ENCODE data around the gene TRAF3.

The TRAF3 gene

DNA sequence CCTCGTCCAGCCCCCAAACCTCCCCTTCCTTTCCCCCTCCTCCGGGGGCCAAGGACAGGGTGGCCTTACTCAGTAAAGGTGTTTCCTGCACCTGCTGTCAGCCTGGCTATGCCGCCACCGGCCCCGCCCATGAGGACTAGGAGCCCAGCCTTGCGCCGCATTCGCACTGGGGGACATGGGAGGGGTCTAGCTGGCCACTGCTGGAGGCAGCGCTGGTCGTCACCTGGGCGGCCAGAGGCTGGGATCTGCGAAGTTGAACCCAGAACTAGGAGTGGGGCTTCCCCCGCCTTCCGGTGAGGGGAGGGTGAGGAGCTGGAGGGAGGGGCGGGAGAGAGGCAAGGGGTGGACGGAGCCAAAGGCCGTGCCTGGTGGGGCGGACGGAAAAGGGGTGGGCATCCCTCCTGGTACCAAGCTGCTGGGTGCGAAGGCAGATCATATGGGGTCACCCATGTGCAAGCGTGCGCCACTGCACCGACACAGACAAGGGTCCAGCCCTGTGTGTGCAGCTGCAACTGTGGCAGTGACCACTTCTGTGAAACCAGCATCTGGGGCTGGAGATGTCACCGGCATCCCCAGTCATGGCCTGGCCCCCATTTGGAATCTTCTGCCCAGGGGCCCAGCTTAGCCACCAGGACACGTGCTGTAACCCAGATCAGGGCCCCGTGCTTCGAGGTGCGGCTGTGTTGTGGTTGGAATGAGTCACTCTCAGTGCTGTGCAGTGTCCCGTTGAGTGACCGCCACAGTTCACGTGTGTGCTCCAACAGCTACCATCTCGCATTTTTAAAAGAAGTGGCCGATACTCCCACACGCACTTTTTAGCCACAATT, 153.7 kb downstream of the TRAF3 start:
- TF ChIP-seq, protein P1, sequence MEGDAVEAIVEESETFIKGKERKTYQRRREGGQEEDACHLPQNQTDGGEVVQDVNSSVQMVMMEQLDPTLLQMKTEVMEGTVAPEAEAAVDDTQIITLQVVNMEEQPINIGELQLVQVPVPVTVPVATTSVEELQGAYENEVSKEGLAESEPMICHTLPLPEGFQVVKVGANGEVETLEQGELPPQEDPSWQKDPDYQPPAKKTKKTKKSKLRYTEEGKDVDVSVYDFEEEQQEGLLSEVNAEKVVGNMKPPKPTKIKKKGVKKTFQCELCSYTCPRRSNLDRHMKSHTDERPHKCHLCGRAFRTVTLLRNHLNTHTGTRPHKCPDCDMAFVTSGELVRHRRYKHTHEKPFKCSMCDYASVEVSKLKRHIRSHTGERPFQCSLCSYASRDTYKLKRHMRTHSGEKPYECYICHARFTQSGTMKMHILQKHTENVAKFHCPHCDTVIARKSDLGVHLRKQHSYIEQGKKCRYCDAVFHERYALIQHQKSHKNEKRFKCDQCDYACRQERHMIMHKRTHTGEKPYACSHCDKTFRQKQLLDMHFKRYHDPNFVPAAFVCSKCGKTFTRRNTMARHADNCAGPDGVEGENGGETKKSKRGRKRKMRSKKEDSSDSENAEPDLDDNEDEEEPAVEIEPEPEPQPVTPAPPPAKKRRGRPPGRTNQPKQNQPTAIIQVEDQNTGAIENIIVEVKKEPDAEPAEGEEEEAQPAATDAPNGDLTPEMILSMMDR (IDR thresholded peaks at IDR 0.05; ENCODE audit: low read depth, low read length): no peak
- DNase-seq (ENCODE audit: extremely low read depth, low read depth): no peak

DNA sequence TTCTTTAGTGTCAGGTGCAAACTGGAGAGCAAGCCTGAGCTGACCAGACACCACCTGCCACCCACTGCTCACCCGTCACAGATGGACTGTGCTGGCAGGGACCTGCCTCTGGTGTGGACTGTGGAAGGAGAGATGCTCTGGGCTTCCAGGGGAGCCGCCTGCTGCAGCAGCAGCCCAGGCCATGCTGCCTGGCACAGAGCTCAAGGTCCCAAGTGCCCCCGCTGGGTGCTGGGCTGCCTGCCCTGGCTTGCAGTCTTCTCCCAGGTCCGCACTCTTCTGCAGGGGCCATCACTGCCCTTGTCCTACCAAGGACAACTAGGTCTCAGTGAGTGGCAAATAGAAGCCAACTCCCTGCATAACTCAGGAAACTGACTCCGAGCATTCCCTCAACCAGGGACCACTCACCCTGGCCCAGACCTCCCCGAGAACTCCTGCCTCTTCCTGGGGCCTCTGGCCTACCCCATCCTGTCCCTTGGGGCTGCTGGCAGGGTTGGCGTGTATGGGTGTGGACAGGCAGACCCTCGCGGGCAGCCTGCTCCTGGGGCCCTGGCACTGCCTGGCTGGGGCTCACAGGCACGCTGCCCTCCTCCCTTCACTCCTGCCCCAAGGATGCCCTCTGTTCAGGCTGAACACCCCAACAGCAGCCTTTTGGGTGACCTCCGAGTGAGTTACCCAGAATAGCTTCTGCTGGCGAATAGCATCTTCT, 154.5 kb downstream of the TRAF3 start:
- DNase-seq (ENCODE audit: extremely low read depth, low read depth): no peak
- TF ChIP-seq, protein P1 (IDR thresholded peaks at IDR 0.05; ENCODE audit: low read depth, low read length): no peak

DNA sequence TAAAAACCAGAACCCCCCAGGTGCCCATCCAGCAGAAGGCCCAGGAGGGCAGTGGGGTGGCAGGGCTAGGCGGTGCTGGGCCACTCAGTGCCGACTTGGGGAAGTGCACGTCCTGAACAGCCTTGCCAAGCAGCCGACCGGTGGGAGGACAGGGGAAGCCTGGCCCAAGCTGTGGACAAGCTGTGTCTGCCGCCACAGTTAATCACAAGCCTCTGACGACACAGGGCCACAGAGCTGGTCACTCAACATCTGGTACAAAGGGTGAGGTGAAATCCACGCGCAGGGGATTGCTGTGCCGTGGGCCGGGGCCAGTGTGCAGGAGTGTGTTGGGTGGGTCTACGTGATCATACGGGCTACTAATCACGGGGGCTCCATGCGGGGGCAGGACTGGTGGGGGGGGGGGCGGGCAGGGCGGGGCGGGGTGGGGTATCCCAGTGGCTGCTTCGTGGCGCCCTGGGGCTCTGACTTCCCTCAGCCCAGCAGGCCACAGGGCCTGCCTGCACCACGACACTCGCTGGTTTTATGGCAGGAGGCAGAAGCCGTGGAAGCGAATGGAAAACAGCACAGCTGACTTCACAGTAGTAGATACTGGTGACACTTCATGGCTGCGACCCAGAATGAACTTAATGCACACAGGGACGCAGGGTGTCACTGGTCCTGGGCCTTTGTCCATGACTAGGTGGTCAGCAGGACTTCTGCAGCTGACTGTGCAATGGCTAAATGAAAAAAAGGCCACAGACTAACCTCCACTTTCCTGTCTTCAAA, 155.4 kb downstream of the TRAF3 start:
- no peak for DNase-seq (ENCODE audit: extremely low read depth, low read depth)
- TF ChIP-seq, protein P1 (IDR thresholded peaks at IDR 0.05; ENCODE audit: low read depth, low read length): no peak

DNA sequence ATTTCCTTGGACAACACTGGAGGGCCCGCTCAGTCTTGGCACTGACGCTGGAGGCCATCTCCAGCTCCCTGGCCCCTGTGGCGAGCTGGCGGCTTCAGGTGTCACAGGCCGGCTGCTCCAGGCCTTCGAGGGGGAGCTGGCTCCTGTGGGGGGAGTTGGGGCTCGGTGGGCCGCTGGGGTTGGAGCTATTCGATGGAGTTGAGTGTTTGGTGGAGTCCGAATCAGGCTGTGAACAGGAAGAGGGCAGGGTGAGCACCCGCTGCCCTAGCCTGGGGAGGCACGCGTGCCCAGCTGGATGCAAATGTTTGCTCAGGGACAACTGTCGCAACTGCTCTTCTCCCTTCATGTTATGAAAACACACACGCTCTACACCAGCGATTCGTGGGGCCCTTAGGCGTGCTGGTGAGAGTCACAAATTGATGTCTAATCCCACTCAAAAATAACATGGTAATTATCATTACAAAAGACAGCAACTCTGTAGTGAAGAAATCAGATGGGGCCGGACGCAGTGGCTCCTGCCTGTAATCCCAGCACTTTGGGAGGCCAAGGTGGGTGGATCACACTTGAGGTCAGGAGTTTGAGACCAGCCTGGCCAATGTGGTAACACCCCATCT, 156.5 kb downstream of the TRAF3 start:
- TF ChIP-seq, protein P1 (IDR thresholded peaks at IDR 0.05; ENCODE audit: low read depth, low read length): no peak
- no peak for DNase-seq (ENCODE audit: extremely low read depth, low read depth)

DNA sequence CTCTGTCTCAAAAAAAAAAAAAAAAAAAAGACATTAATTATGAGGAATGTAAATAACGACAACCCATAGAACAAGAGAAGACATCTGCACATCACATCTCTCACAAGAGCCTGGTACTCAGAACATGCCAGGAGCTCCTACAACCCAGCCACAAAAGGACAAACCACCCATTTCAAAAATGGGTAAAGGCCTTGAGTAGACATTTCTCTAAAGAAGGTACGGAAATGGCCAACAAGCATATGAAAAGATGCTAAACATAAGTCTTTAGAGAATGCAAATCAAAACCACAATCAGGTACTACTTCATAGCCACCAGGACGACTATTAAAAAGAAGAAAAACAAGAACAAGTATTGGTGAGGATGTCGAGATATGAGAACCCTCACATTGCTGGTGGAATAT, 158.5 kb downstream of the TRAF3 start:
- no peak for DNase-seq (ENCODE audit: extremely low read depth, low read depth)
- TF ChIP-seq, protein P1 (IDR thresholded peaks at IDR 0.05; ENCODE audit: low read depth, low read length): no peak

DNA sequence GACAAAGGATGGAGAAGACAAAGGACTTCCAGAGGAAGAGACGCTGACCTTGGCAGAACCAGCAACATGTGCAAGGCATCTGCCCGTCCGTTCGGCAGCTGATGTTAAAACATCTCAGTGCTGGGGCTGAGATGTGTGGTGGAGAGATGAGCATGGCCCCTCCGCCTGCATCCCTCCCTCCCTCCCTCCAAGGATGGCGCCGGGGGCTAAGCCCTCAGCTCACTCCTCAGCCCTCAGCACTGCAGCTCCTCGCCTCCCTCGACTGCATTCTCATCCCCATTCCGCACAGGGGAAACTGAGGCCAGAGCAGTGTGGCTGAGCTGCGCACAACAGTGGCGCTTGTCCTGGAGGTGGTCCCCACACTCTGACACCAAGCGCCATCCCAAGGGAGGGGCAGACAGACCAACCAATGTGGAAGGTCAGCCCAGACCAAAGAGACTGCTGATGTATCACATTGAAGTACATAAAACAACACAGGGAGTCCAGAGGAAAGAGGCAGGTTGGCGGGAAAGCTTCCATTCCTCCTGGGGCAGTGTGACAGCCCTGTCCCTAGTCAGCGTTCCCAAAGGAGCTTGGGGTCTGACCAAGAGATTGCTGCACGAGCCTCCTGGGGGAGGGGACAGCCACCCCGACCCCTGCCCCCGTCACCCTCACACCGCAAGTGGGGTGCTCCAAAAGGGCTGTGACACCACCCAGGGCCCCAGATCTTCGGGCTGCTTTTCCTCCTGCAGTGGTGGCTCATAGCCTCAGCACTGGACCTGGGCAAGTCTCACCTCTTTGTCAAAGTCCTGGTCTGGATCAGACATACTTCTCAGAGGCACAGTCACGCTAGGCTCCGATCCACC, 160.3 kb downstream of the TRAF3 start:
- no peak for DNase-seq (ENCODE audit: extremely low read depth, low read depth)
- TF ChIP-seq, protein P1 (IDR thresholded peaks at IDR 0.05; ENCODE audit: low read depth, low read length): no peak
